Astrocyte of the cerebellum (primary cell): ENCODE data around the gene SLC19A3.
"Not testable (repeated sequence)": the region's sequence is repeated elsewhere in the genome, so short reads cannot be mapped to it uniquely, and the experiment has no call there.

Experiments used
- DNase-seq: peaks from one replicate; pipeline ENCODE4 v3.0.0-alpha.2; 2011; ENCODE audit warnings: low read depth
- H3K4me3 ChIP-seq: 2 replicates; pipeline ENCODE4 v1.5.1; 2011; ENCODE audit warnings: mild to moderate bottlenecking, low read depth, low read length, moderate library complexity
- CTCF ChIP-seq: IDR thresholded peaks from 2 replicates; pipeline ENCODE4 v1.5.1; 2012; ENCODE audit warnings: low read length, low read depth, moderate library complexity, mild to moderate bottlenecking; ENCODE audit errors: missing control alignments
- in situ Hi-C: cut with HindIII; loops from 2 replicates; pipeline ENCODE4 v1.10.0; 2017; ENCODE audit warnings: low sequenced_read_pairs

SLC19A3 gene

GRCh38 chr2:227748079-227748478, 30.3 kb upstream of the SLC19A3 start:
- DNase-seq, result no peak
- peak; percentile 42 for TF ChIP-seq CTCF
- in situ Hi-C loops, result no loop called here
- no peak overlapping the region for H3K4me3 ChIP-seq

- H3K4me3 ChIP-seq, result no peak within 1 kb of the TSS
- no peak for TF ChIP-seq CTCF
- no peak for DNase-seq
- in situ Hi-C loops, result no loop called here
Observed at GRCh38 chr2:227745594-227745993, 27.8 kb upstream of the SLC19A3 start, which contains the start of gene SCYGR8. SCYGR8 (plus strand) TSS chr2:227745894; CDS start chr2:227745894, 0 bp downstream.

- in situ Hi-C loops, H3K4me3 ChIP-seq, DNase-seq: not testable (repeated sequence)
- TF ChIP-seq CTCF, result peak; percentile 12
Observed at GRCh38 chr2:227740705-227741104, 22.9 kb upstream of the SLC19A3 start.

GRCh38 chr2:227739351-227739750, 21.5 kb upstream of the SLC19A3 start:
- no peak overlapping the region for H3K4me3 ChIP-seq
- in situ Hi-C loops, result no loop called here
- no peak for TF ChIP-seq CTCF
- DNase-seq, result no peak

GRCh38 chr2:227728035-227728434, 10.2 kb upstream of the SLC19A3 start, which contains the start of gene SCYGR7:
SCYGR7 (plus strand) TSS chr2:227728335; CDS start chr2:227728335, 0 bp downstream.
- H3K4me3 ChIP-seq, result no peak within 1 kb of the TSS
- TF ChIP-seq CTCF, result no peak
- in situ Hi-C loops, result no loop called here
- DNase-seq, result no peak

GRCh38 chr2:227724394-227725039, 6.7 kb upstream of the SLC19A3 start, which contains the start of gene SCYGR6:
SCYGR6 (minus strand) TSS chr2:227724757; CDS start chr2:227724757, 0 bp downstream.
- no peak for TF ChIP-seq CTCF
- no peak for DNase-seq
- in situ Hi-C loops, result no loop called here
- H3K4me3 ChIP-seq, result no peak within 1 kb of the TSS

GRCh38 chr2:227722821-227723220, 5.0 kb upstream of the SLC19A3 start:
- in situ Hi-C loops, DNase-seq, H3K4me3 ChIP-seq: not testable (repeated sequence)
